GM21423 (cell line): ENCODE results near the gene TUBB4A.
A peak's percentile ranks its signal among the peaks of the same experiment; 100 is the strongest.
"Not testable (repeated sequence)": the region's sequence is repeated elsewhere in the genome, so short reads cannot be mapped to it uniquely, and the experiment has no call there.

Source experiments
- ATAC-seq: cut with Tn5 transposase; IDR thresholded peaks from one replicate; pipeline ENCODE4 v1.9.1; 2021; ENCODE audit warnings: mild to moderate bottlenecking, moderate library complexity; ENCODE audit not compliant: unreplicated experiment

TUBB4A gene

DNA sequence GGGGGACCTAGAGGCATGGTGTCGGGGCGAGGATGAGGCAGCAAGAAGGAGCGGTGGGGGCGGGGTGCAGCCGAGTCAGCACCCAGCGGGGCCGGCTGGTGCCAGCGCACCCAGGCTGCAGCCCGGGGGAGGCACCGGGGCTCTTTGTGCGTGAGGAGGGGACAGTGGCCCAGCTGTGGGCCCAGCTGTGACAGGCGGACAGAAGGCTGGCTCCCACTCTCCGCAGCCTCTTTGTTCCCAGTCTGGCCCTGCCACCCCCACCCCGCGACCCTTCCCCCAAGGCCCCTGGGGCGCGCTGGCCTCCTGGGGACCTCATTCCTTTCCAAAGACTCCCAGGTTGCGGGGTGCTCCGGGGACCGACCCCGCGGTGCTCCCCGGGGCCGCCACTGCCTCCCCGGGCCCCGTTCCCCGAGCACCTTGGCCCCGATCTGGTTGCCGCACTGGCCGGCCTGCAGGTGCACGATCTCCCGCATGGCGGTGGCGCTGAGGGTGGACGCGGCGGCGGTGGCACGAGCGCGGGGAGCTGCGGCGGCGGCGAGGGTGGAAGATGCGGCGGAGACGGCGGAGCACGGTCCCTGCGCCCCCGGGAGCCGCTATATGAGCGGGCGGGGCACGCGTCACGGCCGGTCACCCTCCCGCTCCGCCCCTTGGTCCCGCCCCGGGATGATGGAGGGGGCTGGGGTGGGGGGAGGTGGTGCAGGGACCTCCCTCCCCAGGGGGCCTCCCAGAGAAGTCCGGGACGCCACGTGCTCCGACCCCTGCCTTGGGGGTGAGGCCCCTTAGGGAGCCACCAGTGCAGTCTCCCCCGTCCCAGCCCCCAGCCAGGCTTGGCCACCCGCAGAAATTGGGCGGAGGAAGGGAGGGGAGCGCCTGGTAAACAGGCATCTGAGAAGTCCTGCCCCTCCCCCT, at the start of gene TUBB4A:
TSS of gene TUBB4A (minus strand) at position 570 of the 909 bp plus-strand sequence. CDS start at position 473, 97 bp downstream.
- ATAC-seq = no peak

DNA sequence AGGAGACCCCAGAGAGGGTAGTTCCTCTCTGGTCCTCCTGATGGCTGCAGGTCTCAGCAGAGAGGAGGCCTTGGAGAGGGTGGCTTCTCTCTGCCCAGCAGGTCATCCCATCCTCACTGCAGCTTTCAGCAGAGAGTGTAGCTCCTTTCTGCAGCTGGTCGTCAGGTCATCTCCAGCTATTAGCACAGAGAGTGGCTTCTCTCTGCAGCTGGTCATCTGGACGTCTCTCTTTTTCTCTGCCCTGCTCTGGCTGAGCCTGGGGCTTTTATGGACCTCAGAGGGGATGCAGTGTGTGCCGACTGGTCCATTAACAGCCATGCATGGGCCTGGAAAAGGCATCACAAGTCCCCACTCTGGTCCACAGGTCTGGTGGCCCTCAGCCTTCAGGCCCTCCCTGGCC, 49.0 kb upstream of the TUBB4A start:
- ATAC-seq = no peak

DNA sequence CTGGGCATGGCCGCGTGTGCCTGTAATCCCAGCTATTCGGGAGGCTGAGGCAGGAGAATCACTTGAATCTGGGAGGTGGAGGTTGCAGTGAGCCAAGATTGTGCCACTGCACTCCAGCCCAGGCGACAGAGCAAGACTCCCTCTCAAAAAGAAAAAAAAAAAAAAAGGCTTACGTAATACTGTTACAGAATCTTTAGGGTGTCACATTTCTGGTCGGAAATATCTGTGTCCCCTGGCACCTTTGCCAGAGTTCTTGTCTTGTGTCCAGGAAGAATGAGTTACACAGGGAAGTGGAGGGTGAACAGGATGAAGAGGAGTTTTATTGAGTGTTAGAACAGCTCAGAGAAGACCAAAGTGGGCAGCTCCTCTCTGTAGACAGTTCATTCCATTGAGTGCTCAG, 48.6 kb upstream of the TUBB4A start:
- not testable (repeated sequence) for ATAC-seq

DNA sequence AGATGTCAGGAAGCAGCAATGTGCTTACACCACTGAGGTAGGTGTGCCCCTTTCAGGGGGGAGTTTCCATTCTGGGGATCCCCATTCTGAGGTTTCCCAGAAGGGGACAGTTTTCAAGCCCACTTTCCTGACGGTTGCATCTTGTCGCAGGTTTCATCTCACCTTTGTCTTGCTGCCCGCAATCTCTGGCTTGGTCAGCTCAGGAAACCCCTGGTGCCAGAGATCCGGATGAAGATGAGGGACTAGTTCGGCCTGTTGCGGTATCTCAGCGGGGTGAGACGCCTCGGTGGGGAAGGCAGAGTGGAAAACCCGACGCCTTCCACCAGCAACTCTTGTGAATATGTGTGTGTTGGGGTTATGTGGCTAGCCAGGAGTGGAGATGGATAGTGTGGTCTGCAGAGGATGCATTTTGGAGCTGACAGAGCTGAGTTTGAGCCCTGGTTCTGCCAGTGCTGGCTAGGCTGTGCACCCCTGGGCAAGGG, 41.8 kb upstream of the TUBB4A start:
- no peak for ATAC-seq

DNA sequence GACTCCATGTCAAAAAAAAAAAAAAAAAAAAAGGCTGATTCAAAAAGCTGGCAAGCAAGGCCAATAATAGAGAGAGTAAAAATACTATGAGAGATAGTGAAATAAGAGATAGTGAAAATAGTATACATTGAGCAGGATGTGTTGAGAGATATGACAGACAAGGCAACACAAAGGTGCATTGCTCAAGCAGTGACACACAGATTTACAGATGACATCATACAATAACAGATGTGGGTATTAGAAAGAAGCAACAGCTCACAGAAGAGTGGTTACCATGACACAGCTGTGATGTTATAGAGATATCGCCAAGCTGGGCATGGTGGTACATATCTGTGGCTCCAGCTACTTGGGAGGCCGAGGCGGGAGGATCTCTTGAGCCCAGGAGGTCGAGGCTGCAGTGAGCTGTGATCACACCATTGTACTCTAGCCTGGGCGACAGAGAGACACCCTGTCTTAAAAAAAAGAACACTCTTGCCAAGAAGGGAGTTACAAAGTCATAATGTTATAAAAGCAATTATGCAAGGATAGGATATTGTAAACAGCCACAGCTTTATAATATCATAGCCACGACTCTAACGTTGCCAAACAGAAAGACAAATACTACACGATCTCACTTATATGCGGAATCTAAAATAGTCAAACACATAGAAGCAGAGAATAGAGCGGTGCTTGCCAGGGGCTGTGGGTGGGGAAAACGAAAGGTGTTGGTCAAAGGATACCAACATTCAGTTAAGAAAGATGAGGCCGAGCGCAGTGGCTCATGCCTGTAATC, 39.0 kb upstream of the TUBB4A start:
- ATAC-seq = no peak

DNA sequence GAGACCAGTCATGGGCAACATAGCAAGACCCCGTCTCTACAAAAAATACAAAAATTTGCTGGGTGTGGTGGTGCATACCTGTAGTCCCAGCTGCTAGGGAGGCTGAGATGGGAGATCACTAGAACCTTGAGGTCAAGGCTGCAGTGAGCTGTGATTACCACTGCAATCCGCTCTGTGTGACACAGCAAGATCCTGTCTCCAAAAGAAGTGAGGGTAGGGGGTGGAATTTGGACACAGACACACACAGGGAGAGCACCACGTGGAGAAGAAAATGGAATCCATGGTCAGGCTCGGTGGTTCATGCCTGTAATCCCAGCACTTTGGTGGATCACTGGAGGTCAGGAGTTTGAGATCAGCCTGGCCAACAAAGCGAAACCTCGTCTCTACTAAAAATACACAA, 37.4 kb upstream of the TUBB4A start:
- ATAC-seq = no peak

DNA sequence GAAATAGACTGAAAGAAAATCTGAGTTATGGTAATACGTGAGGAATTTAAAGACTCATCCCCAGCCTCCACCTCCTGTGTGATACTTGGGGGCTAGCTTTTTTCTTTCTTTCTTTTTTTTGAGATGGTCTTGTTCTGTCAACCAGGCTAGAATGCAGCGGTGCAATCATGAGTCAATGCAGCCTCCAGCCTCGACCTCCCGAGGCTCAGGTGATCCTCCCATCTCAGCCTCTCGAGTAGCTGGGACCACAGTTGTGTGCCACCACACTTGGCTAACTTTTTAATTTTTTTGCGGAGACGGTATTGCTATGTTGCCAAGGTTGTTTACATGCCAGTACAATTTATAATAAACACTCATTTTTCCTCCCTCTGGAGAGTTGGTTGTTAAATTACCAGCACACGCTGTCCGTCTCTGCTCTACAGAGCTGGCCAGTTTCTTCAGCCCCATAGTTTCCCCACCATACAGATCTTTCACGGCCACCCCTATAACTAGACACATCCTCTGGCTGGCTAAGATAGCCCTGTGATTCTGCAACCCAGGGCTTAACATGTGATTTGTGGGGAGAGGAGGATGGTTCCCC, 33.5 kb upstream of the TUBB4A start:
- no peak for ATAC-seq

DNA sequence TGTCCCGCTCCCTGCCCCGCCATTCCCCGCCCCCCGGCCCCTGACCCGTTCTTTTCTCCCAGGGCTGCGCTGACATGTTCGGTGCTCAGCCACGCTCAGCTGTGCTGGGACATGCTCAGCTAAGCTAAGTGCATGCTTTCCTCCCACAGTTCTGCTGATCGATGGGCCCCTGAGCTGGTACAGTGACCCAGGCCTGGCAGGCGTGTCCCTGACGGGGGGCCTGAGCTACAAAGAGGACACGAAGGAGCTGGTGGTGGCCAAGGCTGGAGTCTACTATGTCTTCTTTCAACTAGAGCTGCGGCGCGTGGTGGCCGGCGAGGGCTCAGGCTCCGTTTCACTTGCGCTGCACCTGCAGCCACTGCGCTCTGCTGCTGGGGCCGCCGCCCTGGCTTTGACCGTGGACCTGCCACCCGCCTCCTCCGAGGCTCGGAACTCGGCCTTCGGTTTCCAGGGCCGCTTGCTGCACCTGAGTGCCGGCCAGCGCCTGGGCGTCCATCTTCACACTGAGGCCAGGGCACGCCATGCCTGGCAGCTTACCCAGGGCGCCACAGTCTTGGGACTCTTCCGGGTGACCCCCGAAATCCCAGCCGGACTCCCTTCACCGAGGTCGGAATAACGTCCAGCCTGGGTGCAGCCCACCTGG, 32.5 kb upstream of the TUBB4A start:
- no peak for ATAC-seq

DNA sequence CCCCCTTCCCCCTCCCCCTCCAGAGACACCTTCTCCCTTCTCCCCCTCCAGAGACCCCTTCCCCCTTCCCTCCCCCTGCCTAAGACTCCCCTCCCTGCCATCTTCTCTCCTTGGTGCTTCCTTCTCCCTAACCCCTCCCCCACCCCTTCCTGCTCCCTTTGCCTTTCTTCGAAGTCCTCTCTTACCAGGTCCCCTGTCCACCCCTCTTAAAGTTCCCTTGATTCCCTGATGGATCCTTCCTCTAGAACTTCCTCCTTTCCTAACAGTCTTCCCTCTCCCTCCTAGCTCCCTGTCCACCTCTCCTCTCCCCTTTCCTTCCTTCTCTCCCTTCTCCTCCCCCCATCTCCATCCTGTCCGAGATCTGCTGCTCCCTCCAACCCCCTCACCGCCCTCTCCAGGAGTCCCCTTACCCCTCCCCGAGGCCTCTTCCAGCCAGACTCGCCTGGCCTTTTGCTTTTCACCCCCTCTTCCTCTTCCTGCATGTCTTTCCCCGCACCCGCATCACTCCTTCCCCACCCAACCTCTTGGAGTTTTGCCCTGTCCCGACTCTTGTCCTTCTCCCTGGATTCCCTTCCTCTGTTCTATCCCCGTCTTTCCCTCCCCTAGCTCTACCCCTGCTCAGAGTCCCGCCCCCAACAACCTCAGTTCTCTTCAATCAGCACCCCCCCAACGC, 31.8 kb upstream of the TUBB4A start:
- ATAC-seq = no peak

DNA sequence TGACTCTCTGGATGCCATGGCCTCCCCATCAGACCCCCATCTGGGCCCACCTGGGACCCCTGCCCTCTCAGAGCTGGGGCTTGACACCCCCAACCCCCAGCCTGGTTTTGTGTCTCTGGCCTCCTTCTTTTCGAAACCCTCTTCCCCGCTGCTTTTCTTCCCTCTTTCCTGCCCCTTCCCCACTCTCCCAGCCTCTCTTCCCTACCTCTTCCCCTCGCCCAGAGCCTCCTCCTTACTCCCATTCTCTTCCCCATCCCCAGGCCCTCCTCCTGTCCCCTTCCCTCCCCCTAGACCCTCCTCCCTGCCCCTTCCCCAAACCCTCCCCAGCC, 30.9 kb upstream of the TUBB4A start:
- no peak for ATAC-seq

DNA sequence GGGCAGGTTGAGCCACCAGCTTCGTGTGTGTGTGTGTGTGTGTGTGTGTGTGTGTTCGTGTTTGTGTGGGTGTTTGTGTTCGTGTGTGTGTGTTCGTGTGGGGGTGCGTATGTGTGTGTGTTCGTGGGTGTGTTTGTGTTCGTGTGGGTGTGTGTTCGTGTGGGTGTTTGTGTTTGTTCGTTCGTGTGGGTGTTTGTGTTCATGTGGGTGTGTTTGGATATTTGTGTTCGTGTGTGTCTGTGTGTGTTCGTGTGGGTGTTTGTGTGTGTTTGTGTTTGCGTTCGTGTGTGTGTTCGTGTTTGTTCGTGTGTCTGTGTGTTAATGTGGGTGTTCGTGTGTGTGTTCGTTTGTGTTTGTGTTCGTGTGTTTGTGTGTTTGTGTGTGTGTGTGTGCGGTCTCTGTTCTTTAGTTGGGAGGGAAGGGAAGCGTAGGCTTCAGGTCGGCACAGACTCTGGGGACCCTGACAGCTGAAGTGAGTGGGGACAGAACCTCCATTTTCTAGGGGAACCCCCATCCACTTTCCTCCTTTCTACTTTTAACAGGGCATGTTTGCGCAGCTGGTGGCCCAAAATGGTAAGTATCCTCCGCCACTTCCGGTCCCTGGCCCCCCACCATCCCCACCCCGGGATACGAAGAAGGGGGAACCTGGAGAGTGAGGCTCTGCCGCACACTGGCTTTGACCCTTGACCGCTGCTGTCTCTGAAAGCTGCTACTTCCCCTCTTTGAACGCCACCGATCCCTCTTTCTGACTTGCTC, 30.3 kb upstream of the TUBB4A start:
- no peak for ATAC-seq

DNA sequence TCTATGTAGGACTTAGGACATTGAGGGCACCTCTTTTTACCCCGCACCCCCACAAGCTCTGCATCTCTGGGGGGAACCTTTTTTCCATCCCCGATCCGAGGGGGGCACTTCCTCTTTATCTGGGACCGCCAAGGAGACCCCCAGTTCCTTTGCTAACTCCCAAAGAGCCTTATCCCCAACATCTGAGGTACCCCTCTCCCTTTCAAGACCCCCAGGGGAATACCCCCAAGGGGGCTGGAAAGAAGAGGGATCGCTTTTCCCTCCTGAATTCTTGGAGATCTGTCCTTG, 29.8 kb upstream of the TUBB4A start:
- ATAC-seq = no peak

DNA sequence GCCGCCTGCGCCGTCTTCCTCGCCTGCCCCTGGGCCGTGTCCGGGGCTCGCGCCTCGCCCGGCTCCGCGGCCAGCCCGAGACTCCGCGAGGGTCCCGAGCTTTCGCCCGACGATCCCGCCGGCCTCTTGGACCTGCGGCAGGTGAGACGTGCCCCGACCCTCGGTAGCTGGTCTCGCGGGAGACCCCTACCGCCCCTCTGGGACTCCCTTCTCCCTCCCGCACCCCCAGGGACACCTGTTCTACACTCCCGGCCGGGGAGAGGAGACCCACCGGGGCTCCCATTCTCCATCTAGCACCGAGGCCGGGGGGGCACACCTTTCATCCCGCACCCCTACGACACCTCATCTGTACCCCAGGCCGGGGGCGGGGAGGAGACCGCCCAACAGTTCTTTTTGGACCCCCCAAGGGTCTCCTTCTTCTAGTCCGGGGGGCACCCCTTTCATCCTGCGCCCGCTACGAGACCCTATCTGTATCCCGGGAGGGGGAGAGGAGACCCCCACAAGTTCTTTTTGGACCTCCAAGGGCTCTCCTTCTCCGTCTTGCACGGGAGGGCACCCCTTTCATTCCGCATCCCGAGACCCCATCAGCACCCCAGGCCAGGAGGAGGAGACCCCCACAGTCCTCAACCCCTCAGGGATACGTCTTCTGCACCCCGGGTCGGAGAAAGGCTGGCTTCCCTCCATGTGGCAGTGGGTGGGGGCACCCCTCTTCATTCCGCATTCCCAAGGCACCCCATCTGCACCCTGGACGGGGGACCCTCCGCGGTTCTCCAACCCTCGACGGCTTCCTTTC, 29.2 kb upstream of the TUBB4A start:
- no peak for ATAC-seq

DNA sequence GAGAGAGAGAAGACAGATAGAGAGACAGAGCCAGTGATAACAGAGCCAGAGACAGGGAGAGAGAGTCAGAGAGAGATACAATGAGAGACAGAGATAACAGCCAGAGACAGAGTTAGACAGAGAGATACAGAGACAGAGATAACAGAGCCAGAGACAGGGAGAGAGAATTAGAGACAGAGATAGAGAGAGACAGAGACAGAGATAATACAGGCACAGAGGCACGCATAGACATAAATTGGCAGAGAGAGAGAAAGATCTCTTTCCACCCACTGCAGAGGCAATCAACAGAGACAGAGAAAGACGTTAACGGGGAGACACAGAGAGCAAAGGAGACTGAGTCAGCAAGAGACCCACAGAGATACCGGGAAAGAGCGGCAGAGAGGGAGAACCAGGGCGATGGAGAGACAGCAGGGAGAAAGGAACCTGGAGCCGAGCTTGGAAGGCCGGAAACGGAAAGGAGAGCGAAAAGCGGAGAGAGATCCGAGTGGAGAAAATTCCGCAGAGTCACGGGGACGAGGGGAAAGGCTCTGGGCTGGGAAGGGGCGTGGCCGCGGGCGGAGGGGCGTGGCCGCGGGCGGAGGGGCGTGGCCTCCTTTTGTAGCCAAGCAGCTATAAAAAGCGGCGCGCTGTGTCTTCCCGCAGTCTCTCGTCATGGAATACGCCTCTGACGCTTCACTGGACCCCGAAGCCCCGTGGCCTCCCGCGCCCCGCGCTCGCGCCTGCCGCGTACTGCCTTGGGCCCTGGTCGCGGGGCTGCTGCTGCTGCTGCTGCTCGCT, 28.5 kb upstream of the TUBB4A start, which contains the start of gene TNFSF9:
TSS of gene TNFSF9 (plus strand) at position 641 of the 777 bp plus-strand sequence. CDS start at position 652, 11 bp downstream.
- ATAC-seq = peak; percentile 36

DNA sequence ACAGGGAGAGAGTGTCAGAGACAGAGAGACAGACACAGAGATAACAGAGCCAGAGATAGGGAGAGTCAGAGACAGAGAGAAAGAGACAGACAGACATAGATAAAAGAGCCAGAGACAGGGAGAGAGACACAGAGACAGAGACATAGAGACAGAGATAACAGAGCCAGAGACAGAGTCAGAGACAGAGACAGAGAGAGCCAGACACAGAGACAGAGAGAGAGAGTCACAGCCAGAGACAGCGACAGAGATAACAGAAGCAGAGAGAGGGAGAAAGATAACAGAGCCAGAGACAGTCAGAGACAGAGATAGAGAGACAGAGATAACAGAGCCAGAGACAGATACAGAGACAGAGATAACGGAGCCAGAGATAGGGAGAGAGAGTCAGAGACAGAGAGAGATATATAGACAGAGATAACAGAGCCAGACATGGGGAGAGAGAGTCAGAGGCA, 27.9 kb upstream of the TUBB4A start:
- no peak for ATAC-seq

DNA sequence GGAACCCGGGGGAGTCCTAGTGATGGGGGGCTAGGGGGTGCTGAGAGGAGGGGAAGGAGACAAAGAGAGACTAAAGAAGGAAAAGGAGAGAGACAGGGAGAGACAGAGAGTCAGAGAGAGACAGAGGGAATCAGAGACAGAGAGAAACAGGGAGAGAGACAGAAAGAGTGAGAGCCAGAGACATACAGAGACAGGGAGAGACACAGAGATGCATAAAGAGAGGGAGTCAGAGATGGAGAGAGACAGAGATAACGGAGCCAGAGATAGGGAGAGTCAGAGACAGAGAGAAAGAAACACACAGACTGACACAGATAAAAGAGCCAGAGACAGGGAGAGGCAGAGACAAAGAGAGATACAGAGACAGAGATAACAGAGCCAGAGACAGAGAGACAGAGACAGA, 27.2 kb upstream of the TUBB4A start:
- ATAC-seq = no peak

DNA sequence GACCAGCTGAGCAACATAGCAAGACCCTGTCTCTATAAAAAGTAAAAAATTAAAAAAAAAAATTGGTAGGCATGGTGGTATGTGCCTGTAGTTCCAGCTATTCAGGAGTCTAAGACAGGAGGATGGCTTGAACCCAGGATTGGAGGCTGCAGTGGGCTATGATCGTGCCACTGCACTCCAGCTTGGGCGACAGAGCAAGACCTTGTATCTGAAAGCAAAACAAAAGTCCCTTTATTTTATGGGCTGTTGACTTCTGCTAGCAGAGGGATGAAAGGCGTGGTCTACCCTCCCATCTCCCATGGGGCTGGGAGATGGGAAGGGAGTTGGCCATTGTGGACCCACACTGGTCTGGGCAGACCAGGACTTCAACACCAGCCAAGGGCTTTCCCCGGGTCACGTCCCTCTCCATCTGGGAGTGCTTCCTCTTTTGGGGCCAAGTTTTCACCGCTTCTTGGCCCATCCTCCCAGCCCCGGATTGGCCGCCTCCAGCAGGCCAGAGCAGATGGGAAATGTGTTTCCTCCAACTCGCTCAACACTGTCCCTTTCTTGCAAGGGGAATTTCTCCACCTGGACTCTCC, 26.5 kb upstream of the TUBB4A start:
- ATAC-seq = no peak
